Parathyroid adenoma (tissue), 2 donors: ENCODE data around the gene NCAN.

Source experiments
- H2AFZ ChIP-seq: fragments of 300-600 bp; sonication (generic); one replicate; pipeline ENCODE4 v1.7.0; 2017; ENCODE audit warnings: antibody characterized with exemption, mild to moderate bottlenecking
- H3K27ac ChIP-seq: fragments of 300-600 bp; sonication (generic); one replicate; pipeline ENCODE4 v1.7.0; 2017
- H3K27me3 ChIP-seq: fragments of 300-600 bp; sonication (generic); one replicate; pipeline ENCODE4 v1.7.0; 2017; ENCODE audit warnings: low read length; ENCODE audit not compliant: control insufficient read depth, insufficient read depth
- H3K36me3 ChIP-seq: fragments of 300-600 bp; sonication (generic); one replicate; pipeline ENCODE4 v1.7.0; 2017; ENCODE audit warnings: low read length; ENCODE audit not compliant: control insufficient read depth, insufficient read depth
- H3K4me1 ChIP-seq: fragments of 300-600 bp; sonication (generic); one replicate; pipeline ENCODE4 v1.7.0; 2017; ENCODE audit warnings: control low read depth
- H3K4me2 ChIP-seq: fragments of 300-600 bp; sonication (generic); one replicate; pipeline ENCODE4 v1.7.0; 2017; ENCODE audit warnings: low read length
- H3K4me3 ChIP-seq: fragments of 300-600 bp; sonication (generic); one replicate; pipeline ENCODE4 v1.7.0; 2017; ENCODE audit warnings: low read depth, low read length
- H3K79me2 ChIP-seq: fragments of 300-600 bp; sonication (generic); one replicate; pipeline ENCODE4 v1.7.0; 2017; ENCODE audit warnings: control low read depth
- H3K9ac ChIP-seq: fragments of 300-600 bp; sonication (generic); one replicate; pipeline ENCODE4 v1.7.0; 2017; ENCODE audit warnings: mild to moderate bottlenecking
- H3K9me3 ChIP-seq: fragments of 300-600 bp; sonication (generic); one replicate; pipeline ENCODE4 v1.7.0; 2017; ENCODE audit warnings: low read length; ENCODE audit not compliant: control insufficient read depth
- CTCF ChIP-seq: fragments of 300-600 bp; sonication (generic); IDR thresholded peaks from one replicate; pipeline ENCODE4 v1.7.0; 2017; ENCODE audit warnings: antibody characterized with exemption, mild to moderate bottlenecking
- donor health status: primary hyperparathyroidism.

NCAN gene

GRCh38 chr19:19176950-19177349 lies 34.8 kb upstream of the NCAN start:
- H3K36me3 ChIP-seq = no peaks in the 10 kb centered on the region

GRCh38 chr19:19179548-19180441 lies 32.0 kb upstream of the NCAN start:
- Histone ChIP-seq H3K9ac (no peak overlapping the region), H3K4me1 (no peaks in the 10 kb centered on the region), H3K4me2 (no peak overlapping the region), H2AFZ (no peak overlapping the region), H3K27me3 (no peaks in the 10 kb centered on the region), H3K79me2 (no peaks in the 10 kb centered on the region), H3K9me3 (no peaks in the 10 kb centered on the region), H3K4me3 (no peak overlapping the region), H3K27ac (no peak overlapping the region), H3K36me3 (no peaks in the 10 kb centered on the region)
- TF ChIP-seq CTCF = no peak

More at GRCh38 chr19:19176950-19177349, 34.8 kb upstream of the NCAN start:
- Histone ChIP-seq H3K9ac (no peak overlapping the region), H3K9me3 (no peaks in the 10 kb centered on the region), H3K4me2 (no peak overlapping the region), H2AFZ (no peak overlapping the region), H3K4me1 (no peaks in the 10 kb centered on the region), H3K79me2 (no peaks in the 10 kb centered on the region), H3K27ac (no peak overlapping the region), H3K27me3 (no peaks in the 10 kb centered on the region), H3K4me3 (no peak overlapping the region)
- TF ChIP-seq CTCF = no peak

- no peak overlapping the region for H3K9ac ChIP-seq
- no peaks in the 10 kb centered on the region for H3K27me3 ChIP-seq
- no peak overlapping the region for H2AFZ ChIP-seq
- no peaks in the 10 kb centered on the region for H3K4me1 ChIP-seq
- H3K36me3 ChIP-seq = no peaks in the 10 kb centered on the region
- H3K9me3 ChIP-seq = no peaks in the 10 kb centered on the region
- no peak overlapping the region for H3K27ac ChIP-seq
- H3K4me2 ChIP-seq = no peak overlapping the region
- H3K4me3 ChIP-seq = no peak overlapping the region
- TF ChIP-seq CTCF = no peak
- peaks cover 7% of the 10 kb centered on the region for H3K79me2 ChIP-seq
These were observed 30.2 kb upstream of the NCAN start for GRCh38 chr19:19181488-19181998.

- H3K4me2 ChIP-seq = no peak overlapping the region
- H3K27ac ChIP-seq = no peak overlapping the region
- H3K9ac ChIP-seq = no peak overlapping the region
- peaks cover 5% of the 10 kb centered on the region for H3K4me1 ChIP-seq
- H2AFZ ChIP-seq = no peak overlapping the region
- H3K9me3 ChIP-seq = no peaks in the 10 kb centered on the region
- H3K27me3 ChIP-seq = no peaks in the 10 kb centered on the region
- H3K79me2 ChIP-seq = peaks cover 19% of the 10 kb centered on the region
- H3K36me3 ChIP-seq = no peaks in the 10 kb centered on the region
- peak; percentile 51 for TF ChIP-seq CTCF
- H3K4me3 ChIP-seq = no peak overlapping the region
These were observed 25.7 kb upstream of the NCAN start for GRCh38 chr19:19185853-19186740.
